ENCODE data around the gene CSNK2A1.
"Not testable (repeated sequence)": the region's sequence is repeated elsewhere in the genome, so short reads cannot be mapped to it uniquely, and the experiment has no call there.

CSNK2A1 gene

DNA sequence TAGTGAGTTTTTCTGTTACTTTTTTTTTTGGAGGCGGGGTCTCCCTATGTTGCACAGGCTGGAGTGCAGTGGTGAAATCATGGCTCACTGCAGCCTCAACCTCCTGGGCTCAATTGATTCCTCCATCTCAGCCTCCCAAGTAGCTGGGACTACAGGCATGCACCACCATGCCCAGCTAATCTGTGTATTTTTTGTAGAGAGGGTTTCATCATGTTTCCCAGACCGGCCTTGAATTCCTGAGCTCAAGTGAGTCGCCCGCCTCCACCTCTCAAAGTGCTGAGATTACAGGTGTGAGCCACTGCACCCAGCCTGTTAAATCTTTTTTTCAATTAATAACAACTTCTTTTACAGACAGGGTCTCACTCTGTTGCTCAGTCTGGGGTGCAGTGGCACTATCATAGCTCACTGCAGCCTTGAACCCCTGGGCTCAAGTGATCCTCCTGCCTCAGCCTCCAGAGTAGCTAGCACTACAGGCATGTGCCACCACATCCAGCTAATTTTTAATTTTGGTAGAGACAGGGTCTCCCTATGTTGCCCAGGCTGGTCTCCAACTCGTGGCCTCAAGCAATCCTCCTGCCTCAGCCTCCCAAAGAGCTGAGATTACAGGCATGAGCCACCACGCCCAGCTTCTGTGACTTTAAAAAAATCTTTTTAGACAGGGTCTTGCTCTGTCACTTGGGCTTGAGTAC is 66.9 kb downstream of the CSNK2A1 start:
- Mint-ChIP-seq H3K4me1 (ENCODE audit: low read depth) (peaks cover 12% of the 10 kb centered on the region), H3K36me3 (ENCODE audit: low read depth) (peaks cover 23% of the 10 kb centered on the region)
- H3K27ac Mint-ChIP-seq; H3K27me3 Mint-ChIP-seq (ENCODE audit: low read depth); H3K9me3 Mint-ChIP-seq; H3K4me3 Mint-ChIP-seq: not testable (repeated sequence)

DNA sequence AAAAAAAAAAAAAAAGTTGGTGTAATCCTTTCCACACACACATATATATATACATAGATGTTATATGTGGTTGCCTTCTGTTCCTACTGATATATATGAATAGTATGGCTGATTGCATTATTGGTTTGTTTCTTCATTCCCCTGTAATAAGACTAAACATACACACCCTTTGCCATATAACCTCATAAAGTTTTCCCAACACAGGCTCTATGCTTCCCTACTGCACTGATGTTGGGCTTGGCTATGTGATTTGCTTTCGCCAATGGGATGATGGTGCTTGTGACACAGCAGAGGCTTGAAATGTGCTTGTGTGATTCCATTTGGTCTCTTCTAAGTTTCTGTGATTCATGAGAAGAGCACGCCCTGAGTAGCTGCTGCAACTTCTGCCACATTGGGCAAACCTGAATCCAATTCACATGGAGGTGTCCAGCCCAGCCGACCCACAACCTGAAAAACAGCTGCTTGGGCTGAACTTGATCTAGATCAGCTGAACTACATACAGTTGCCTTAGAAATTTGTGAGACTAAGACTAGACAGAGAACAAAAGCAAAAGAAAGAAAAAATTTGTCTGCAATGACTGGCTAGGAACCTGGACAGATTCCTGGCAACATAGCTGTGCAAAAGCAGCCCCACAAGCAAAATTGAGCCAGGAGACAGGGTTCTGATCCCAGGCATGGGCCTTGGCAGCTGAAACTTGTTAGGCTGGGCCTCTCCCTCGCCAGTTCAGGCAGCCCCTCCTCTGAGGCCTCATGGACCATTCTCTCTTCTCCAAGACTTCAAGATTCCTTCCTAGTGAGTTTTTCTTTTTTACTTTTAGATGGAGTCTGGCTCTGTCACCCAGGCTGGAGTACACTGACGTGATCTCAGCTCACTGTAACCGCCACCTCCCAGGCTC is 67.9 kb downstream of the CSNK2A1 start:
- Mint-ChIP-seq H3K36me3 (ENCODE audit: low read depth) (peaks cover 23% of the 10 kb centered on the region), H3K27ac (no peak overlapping the region), H3K9me3 (peaks cover 4% of the 10 kb centered on the region), H3K27me3 (ENCODE audit: low read depth) (no peaks in the 10 kb centered on the region), H3K4me3 (no peak overlapping the region), H3K4me1 (ENCODE audit: low read depth) (peaks cover 8% of the 10 kb centered on the region)

DNA sequence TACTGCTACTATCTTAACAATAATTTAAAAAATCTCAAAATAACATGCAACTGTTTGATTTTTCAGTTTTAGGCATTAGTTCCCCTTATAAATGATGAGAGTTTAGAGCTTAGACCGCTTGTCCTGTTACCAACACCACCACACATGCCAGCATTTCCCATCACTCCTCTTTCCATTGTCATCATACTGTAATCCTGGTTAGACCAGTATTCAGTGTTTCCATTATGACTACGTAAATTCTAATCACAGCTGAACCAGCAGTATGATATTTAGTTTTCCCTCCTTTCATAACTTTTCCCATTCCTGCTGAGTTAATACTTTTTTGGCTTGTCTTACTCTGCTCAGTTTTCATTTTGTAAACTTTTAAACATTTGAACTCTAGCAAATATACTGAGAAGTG is 69.0 kb downstream of the CSNK2A1 start:
- H3K27me3 Mint-ChIP-seq (ENCODE audit: low read depth), result no peaks in the 10 kb centered on the region
- H3K27ac Mint-ChIP-seq, result no peak overlapping the region
- no peak overlapping the region for H3K4me3 Mint-ChIP-seq
- peaks cover 15% of the 10 kb centered on the region for H3K9me3 Mint-ChIP-seq
- H3K4me1 Mint-ChIP-seq (ENCODE audit: low read depth), result peaks cover 7% of the 10 kb centered on the region
- H3K36me3 Mint-ChIP-seq (ENCODE audit: low read depth), result peaks cover 18% of the 10 kb centered on the region

DNA sequence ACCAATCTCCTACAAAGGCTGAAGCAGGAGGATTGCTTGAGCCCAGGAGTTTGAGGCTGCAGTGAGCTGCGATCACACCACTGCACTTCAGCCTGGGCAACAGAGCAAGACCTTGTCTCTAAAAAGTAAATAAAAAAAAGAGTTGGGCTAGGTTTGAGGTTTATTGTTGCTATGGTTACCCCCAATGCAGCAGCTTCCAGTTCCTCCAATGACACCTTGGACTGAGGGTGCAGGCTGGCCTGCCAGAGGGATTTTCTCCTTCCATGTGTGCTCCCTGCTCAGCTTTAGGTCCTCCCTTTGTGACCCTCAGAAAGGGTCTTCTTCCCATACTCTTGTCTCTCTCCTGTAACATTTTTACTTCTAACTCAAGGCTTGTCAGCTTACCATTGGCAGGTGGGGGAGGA is 70.7 kb downstream of the CSNK2A1 start:
- no peak overlapping the region for H3K27ac Mint-ChIP-seq
- H3K4me1 Mint-ChIP-seq (ENCODE audit: low read depth), result no peaks in the 10 kb centered on the region
- peaks cover 6% of the 10 kb centered on the region for H3K27me3 Mint-ChIP-seq (ENCODE audit: low read depth)
- peaks cover 13% of the 10 kb centered on the region for H3K36me3 Mint-ChIP-seq (ENCODE audit: low read depth)
- no peak overlapping the region for H3K4me3 Mint-ChIP-seq
- peaks cover 29% of the 10 kb centered on the region for H3K9me3 Mint-ChIP-seq

DNA sequence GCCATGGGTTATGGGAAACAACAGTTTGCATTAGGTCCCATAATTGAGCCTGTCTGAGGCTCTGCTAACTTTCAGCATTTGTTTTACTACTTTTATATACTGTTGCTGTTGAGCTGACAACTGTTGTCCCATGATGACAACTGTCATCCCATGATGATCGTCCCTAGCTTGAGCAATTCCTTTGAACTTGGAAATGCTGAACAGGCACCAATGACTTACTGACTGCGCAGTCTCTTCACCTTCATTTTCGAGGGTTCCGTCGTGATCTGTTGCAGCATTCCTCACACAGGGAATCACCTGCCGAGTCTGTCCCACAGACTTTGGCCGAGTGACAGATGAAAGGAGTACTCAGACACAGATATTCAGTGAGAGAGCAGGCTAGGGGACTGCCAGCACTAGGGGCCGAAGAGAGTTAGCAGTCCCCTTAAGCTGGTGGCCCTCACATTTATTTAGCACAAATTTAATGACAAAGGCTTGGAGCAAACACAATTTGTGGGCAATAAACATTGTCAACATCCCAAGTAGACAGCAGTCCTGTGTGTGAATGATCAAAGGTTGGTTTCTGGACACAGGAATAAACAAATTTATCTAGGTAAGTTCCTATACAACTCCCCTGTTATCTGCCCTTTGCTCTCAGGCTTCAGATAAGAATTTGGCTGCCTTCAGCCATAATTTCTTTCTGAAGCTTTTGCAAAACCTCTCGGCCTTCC is 71.3 kb downstream of the CSNK2A1 start:
- H3K4me3 Mint-ChIP-seq, result no peak overlapping the region
- peaks cover 34% of the 10 kb centered on the region for H3K9me3 Mint-ChIP-seq
- peaks cover 15% of the 10 kb centered on the region for H3K36me3 Mint-ChIP-seq (ENCODE audit: low read depth)
- H3K4me1 Mint-ChIP-seq (ENCODE audit: low read depth), result no peaks in the 10 kb centered on the region
- no peak overlapping the region for H3K27ac Mint-ChIP-seq
- peaks cover 8% of the 10 kb centered on the region for H3K27me3 Mint-ChIP-seq (ENCODE audit: low read depth)

DNA sequence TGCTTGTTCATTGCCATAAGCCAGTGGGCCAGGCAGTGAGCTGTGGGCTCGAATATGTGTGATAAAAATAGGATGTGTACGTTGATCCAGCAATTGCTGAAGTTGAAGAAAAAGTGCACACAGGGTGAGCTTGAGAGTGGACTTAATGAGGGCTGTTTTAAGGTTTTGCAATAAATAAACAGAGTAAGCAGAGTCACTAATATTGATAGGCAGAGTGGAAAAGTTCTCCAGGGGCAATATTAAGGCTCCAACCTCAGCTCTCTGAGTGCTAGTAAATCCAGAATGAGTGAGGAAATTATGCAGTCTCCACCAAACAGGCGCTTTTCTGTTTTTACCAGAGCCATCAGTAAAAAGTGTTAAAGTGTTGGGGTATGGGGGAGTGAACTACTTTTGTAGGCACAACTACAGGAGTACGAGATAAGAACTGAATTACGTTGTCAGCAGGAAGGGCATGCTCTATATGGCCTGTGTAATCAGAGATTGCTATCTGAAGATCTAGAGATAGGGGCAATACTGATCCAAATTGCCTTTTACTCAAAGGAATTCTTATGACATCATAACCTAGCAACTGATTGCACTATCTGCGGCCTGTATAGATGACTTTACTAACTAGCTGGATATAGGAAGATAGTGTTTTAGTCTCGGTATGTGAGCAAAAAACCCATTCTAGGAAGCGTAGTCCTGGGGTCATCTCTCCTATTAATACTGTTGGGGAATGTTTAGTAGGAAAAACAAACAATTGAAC is 73.7 kb downstream of the CSNK2A1 start:
- Mint-ChIP-seq H3K27ac (no peak overlapping the region), H3K27me3 (ENCODE audit: low read depth) (peaks cover 10% of the 10 kb centered on the region), H3K4me3 (no peak overlapping the region)

DNA sequence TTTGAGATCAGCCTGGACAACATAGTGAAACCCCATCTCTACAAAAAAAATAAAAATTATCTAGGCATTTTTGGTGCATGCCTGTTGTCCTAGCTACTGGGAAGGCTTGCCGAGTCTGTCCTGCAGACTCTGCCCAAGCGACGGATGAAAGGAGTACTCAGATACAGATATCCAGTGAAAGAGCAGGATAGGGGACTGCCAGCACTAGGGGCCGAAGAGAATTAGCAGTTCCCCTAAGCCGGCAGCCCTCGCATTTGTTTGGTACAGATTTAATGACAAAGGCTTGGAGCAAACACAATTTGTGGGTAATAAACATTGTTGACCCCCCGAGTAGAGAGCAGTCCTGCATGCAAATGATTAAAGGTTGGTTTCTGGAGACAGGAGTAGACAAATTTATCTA is 75.8 kb downstream of the CSNK2A1 start:
- H3K9me3 Mint-ChIP-seq, result peaks cover 36% of the 10 kb centered on the region
- peaks cover 5% of the 10 kb centered on the region for H3K4me1 Mint-ChIP-seq (ENCODE audit: low read depth)
- H3K27me3 Mint-ChIP-seq (ENCODE audit: low read depth), result peaks cover 10% of the 10 kb centered on the region
- no peak overlapping the region for H3K4me3 Mint-ChIP-seq
- H3K36me3 Mint-ChIP-seq (ENCODE audit: low read depth), result peaks cover 7% of the 10 kb centered on the region
- no peak overlapping the region for H3K27ac Mint-ChIP-seq

More for the DNA sequence above, 73.7 kb downstream of the CSNK2A1 start:
- Mint-ChIP-seq H3K36me3 (ENCODE audit: low read depth) (peaks cover 17% of the 10 kb centered on the region), H3K9me3 (peaks cover 36% of the 10 kb centered on the region), H3K4me1 (ENCODE audit: low read depth) (no peaks in the 10 kb centered on the region)

DNA sequence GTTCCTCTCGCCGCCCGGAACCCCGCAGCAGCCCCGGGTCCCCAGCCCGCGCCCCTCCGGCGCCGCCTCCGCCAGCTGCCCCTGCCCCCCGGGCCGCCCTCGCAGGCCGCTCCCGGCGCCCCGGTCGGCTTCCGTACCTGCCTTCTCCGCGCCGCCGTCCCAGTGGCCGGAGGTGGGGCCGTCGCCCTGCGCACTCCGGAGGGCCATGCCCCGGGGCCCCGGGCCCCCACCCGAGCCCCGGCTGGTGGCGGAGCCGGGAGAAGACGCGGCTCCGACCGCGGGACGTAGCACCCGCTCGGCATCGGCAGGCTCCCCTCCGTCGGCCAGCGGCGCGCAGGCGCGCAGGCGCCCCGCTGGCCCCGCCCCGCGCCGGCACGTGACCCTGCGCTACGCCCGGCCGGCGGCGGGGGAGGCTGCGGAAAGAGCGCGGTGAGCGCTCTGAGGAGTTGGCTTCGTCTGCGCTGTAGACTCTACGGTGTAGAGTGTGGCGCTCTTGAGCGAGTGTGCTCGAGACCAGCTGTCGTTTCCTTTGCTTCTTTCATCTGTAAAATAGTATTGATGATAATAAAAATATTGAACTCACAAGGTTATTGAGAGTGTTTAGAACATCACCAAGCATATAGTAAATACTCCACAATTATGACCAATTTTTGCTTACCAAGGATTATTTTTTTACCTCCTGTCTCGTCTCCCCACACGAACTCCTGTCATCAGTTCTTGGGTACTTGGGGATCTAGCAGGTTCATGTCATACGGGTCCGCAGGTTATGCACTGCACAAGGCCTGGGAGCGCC is 81.2 kb downstream of the CSNK2A1 start, which contains the start of gene TBC1D20:
TSS of gene TBC1D20 (minus strand) at position 335 of the 793 bp plus-strand sequence. CDS start at position 207, 128 bp downstream.
- Mint-ChIP-seq H3K4me1 (ENCODE audit: low read depth) (peaks cover 31% of the 10 kb centered on the region), H3K36me3 (ENCODE audit: low read depth) (peaks cover 4% of the 10 kb centered on the region), H3K27ac (peak within 1 kb of the TSS; percentile 97), H3K9me3 (peaks cover 3% of the 10 kb centered on the region), H3K4me3 (peak within 1 kb of the TSS; percentile 95), H3K27me3 (ENCODE audit: low read depth) (peaks cover 3% of the 10 kb centered on the region)

DNA sequence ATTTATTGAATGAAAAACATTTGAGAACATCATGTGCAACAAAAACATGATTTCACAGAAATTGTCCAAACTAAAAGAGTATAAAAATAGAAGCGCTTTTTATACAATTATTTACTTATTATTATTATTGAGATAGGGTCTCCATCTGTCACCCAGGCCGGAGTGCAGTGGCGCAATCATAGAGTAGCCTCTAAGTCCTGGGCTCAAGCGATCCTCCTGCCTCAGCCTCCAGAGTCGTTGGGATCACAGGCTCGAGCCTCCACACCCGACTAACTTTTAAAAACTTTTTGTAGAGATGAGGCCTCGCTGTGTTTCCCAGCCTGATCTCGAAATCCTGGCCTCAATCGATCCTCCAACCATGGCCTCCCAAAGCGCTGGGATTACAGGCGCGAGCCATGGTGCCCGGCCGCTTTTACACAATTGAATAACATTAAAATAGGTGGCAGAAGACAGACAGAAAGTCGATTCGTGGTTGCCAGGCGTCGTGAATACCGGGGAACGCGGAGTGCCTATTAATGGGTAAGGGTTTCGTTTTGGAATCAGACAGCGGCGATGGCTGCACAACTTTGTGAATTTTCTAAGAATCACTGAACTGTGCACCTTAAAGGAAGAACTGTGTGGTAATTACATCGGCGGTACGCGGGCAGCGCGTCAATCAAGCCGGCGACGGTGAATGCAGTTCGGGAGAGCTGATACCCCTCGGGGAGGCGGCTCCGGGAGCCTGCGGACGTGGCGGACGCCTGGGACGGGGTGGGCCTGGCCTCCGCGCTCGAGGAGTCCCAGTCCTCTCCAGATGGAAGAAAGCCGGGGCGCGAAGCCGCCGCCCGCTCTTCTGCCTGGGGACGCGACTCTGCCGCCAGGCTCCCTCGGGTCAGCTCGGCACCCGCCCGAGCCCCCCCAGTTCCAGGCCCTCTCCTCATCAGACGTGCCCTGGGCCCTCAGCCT is 82.1 kb downstream of the CSNK2A1 start:
- Mint-ChIP-seq H3K27ac (peak overlapping the region; percentile 97), H3K36me3 (ENCODE audit: low read depth) (no peaks in the 10 kb centered on the region), H3K27me3 (ENCODE audit: low read depth) (no peaks in the 10 kb centered on the region), H3K4me1 (ENCODE audit: low read depth) (peaks cover 33% of the 10 kb centered on the region), H3K9me3 (no peaks in the 10 kb centered on the region), H3K4me3 (peak overlapping the region; percentile 95)

DNA sequence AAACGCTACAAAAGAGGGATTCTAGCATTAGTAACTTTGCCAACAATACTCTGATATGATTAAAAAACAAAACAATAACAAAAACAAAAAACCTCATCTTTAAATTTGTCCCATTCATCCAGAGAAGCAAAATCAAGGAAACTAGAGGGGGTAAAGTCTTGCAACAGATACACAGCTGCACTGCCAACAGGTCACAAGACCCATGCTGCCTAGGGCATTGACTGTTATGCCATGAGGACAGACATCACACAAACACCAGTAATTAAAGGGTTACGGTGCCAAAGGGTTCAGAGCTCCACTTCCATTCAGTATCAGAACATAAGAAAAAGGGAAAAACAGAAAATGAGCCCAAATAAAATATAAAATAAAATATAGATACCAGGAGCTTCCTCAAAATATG is 82.9 kb downstream of the CSNK2A1 start:
- H3K36me3 Mint-ChIP-seq (ENCODE audit: low read depth), result no peaks in the 10 kb centered on the region
- peak overlapping the region; percentile 74 for H3K4me3 Mint-ChIP-seq
- no peaks in the 10 kb centered on the region for H3K27me3 Mint-ChIP-seq (ENCODE audit: low read depth)
- peak overlapping the region; percentile 36 for H3K27ac Mint-ChIP-seq
- H3K9me3 Mint-ChIP-seq, result no peaks in the 10 kb centered on the region
- H3K4me1 Mint-ChIP-seq (ENCODE audit: low read depth), result peaks cover 35% of the 10 kb centered on the region

DNA sequence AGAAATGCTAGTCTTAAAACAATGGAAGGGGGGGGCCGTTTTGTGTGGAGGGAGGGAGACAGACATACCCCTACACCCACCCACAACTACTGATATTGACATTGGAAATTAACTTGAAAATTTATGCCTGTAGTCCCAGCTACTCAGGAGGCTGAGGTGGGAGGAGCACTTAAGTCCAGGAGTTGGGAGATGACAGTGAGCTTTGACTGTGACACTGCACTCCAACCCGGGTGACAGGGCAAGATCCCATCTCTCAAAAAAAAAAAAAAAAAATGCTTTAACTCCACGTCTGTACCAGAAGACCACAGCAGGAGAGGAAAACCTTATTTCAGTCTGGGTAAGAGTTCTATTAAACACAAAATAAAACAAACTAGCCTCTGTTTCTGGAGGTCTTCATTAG is 83.4 kb downstream of the CSNK2A1 start:
- H3K4me1 Mint-ChIP-seq (ENCODE audit: low read depth), result peaks cover 35% of the 10 kb centered on the region
- H3K4me3 Mint-ChIP-seq, result peak overlapping the region; percentile 74

DNA sequence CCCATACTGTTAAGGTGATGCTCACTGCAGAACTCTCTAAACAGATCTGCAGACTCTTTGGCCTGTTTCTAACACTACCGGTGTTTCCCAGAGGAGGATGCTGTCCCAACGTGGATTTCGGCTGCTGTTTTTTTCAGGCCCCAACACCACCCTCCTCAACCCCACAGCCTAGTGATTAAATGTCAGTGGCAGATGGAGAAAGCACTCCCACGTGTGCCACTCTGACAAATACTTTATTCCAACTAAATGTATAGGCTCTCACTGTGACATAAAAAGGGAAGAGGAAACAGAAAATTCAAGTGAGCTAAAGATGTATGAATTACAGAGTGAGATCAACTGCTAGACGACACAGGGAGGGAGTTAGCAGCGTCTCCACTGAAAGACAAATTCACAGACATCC is 84.8 kb downstream of the CSNK2A1 start:
- Mint-ChIP-seq H3K27me3 (ENCODE audit: low read depth) (no peaks in the 10 kb centered on the region), H3K9me3 (no peaks in the 10 kb centered on the region), H3K27ac (no peak overlapping the region), H3K4me3 (no peak overlapping the region), H3K36me3 (ENCODE audit: low read depth) (no peaks in the 10 kb centered on the region), H3K4me1 (ENCODE audit: low read depth) (peaks cover 35% of the 10 kb centered on the region)

More for the DNA sequence above, 83.4 kb downstream of the CSNK2A1 start:
- H3K9me3 Mint-ChIP-seq, result no peaks in the 10 kb centered on the region
- no peaks in the 10 kb centered on the region for H3K36me3 Mint-ChIP-seq (ENCODE audit: low read depth)
- H3K27me3 Mint-ChIP-seq (ENCODE audit: low read depth), result no peaks in the 10 kb centered on the region
- no peak overlapping the region for H3K27ac Mint-ChIP-seq

Measured in T-helper 1 cell treated with Interleukin-12 subunit alpha and Interleukin-12 subunit beta and Interleukin-4 antibody, amounts not matched to agents 30 μg/mL and 1 μg/mL, for 36 hours (primary cell).